B cell (primary cell): ENCODE measurements around the gene DENND2A. TPM values are rescaled to one million over a fixed set of nuclear protein-coding genes. Genes with fewer than 3 reads are reported as not detected.

ENCODE experiments used
- ATAC-seq: fragments of 200-7000 bp; cut with Tn5 transposase; one replicate; pipeline ENCODE4 v1.10.0; 2021; ENCODE audit warnings: low read depth, mild to moderate bottlenecking, moderate number of reproducible peaks, moderate library complexity
- CTCF ChIA-PET: fragments of 350-600 bp; sonication (Branson Sonifier 250); formaldehyde crosslinking; loops from one replicate; lab custom pipeline; 2021; ENCODE audit warnings: antibody characterized with exemption, inconsistent platforms; lab: Charles Lee
- POLR2A ChIA-PET: fragments of 350-600 bp; sonication (Branson Sonifier 250); formaldehyde crosslinking; loops from one replicate; lab custom pipeline; 2021; ENCODE audit warnings: antibody characterized with exemption; lab: Charles Lee
- DNase-seq: peaks from one replicate; pipeline ENCODE4 v3.0.0; 2013
- H2AFZ ChIP-seq: 2 replicates; pipeline ENCODE4 v1.6.1; 2012; ENCODE audit warnings: mild to moderate bottlenecking, low read depth, low read length; ENCODE audit not compliant: insufficient read depth, poor library complexity, severe bottlenecking
- H3K27ac ChIP-seq, 2 donors: 1 replicate in 1 of 2; 2 replicates in 1 of 2; pipeline ENCODE4 v1.5.1; 2012 to 2013; ENCODE audit warnings: low read length in 2 of 2, mild to moderate bottlenecking in 2 of 2, moderate library complexity in 1 of 2
- H3K27me3 ChIP-seq, 4 experiments: fragments of 200-600 bp in 1 of 4; sonication (generic) in 1 of 4; replicated peaks in 1 of 4; 1 replicate in 2 of 4; 2 replicates in 2 of 4; pipeline versions ENCODE4 v1.6.1 to v1.7.0; 2013 to 2016; ENCODE audit warnings: low read length in 3 of 4, mild to moderate bottlenecking in 2 of 4, mixed read lengths in 1 of 4, moderate library complexity in 1 of 4; ENCODE audit not compliant: insufficient read depth in 4 of 4, control insufficient read depth in 3 of 4; ENCODE audit errors: control extremely low read depth in 1 of 4
- H3K36me3 ChIP-seq, 2 experiments: replicated peaks in 1 of 2; 1 replicate in 1 of 2; 2 replicates in 1 of 2; pipeline versions ENCODE4 v1.6.1 to v1.7.1; 2013; ENCODE audit warnings: low read length in 1 of 2; ENCODE audit not compliant: insufficient read depth in 2 of 2, control insufficient read depth in 1 of 2; ENCODE audit errors: control extremely low read depth in 1 of 2, extremely low read depth in 1 of 2
- H3K4me1 ChIP-seq, 2 donors: fragments of 200-600 bp in 1 of 2; sonication (generic) in 1 of 2; 1 replicate in 1 of 2; 2 replicates in 1 of 2; pipeline versions ENCODE4 v1.5.1 to v1.6.1; 2013 to 2017; ENCODE audit warnings: low read length in 2 of 2; ENCODE audit not compliant: control insufficient read depth in 2 of 2, insufficient read depth in 2 of 2
- H3K4me2 ChIP-seq: replicated peaks from 2 replicates; pipeline ENCODE3; 2012; ENCODE audit warnings: mild to moderate bottlenecking, low read depth, low read length; ENCODE audit not compliant: poor library complexity, severe bottlenecking
- H3K4me3 ChIP-seq, 5 experiments: fragments of 200-600 bp in 1 of 5; sonication (generic) in 1 of 5; 1 replicate in 3 of 5; 2 replicates in 2 of 5; pipeline versions ENCODE4 v1.5.1 to v1.7.0; 2011 to 2016; ENCODE audit warnings: low read length in 4 of 5, mild to moderate bottlenecking in 4 of 5, low read depth in 2 of 5, control low read depth in 1 of 5, moderate library complexity in 1 of 5; ENCODE audit not compliant: insufficient read depth in 1 of 5; ENCODE audit errors: control extremely low read depth in 1 of 5, extremely low read depth in 1 of 5
- H3K79me2 ChIP-seq: fragments of 200-600 bp; sonication (generic); one replicate; pipeline ENCODE4 v1.6.0; 2016; ENCODE audit warnings: low read length; ENCODE audit not compliant: control insufficient read depth, insufficient read depth
- H3K9ac ChIP-seq: fragments of 200-600 bp; sonication (generic); 2 replicates; pipeline ENCODE4 v1.6.1; 2017; ENCODE audit warnings: mild to moderate bottlenecking, low read length, moderate library complexity
- H3K9me3 ChIP-seq, 3 donors: one replicate each; pipeline versions ENCODE4 v1.6.1 to v1.7.1; 2013; ENCODE audit warnings: low read length in 2 of 3; ENCODE audit not compliant: control insufficient read depth in 2 of 3, insufficient read depth in 1 of 3; ENCODE audit errors: control extremely low read depth in 1 of 3
- H4K20me1 ChIP-seq: 2 replicates; pipeline ENCODE4 v1.6.0; 2012; ENCODE audit warnings: mild to moderate bottlenecking, low read length; ENCODE audit not compliant: insufficient read depth, control insufficient read depth, poor library complexity, severe bottlenecking
- H3K27ac Mint-ChIP-seq: one replicate; pipeline ENCODE4 v1.8.0; 2021; ENCODE audit warnings: mixed read lengths
- H3K27me3 Mint-ChIP-seq: one replicate; pipeline ENCODE4 v1.8.0; 2021; ENCODE audit warnings: mixed read lengths
- H3K4me1 Mint-ChIP-seq: one replicate; pipeline ENCODE4 v1.8.0; 2021; ENCODE audit warnings: mixed read lengths
- H3K4me3 Mint-ChIP-seq: one replicate; pipeline ENCODE4 v1.8.0; 2021; ENCODE audit warnings: mixed read lengths
- H3K9me3 Mint-ChIP-seq: one replicate; pipeline ENCODE4 v1.8.0; 2022; ENCODE audit warnings: mixed read lengths; ENCODE audit not compliant: insufficient read depth
- EZH2 ChIP-seq: IDR thresholded peaks from 2 replicates; pipeline ENCODE4 v1.6.1; 2012; ENCODE audit warnings: borderline replicate concordance, low read depth, mild to moderate bottlenecking, moderate library complexity, low read length; ENCODE audit not compliant: insufficient read depth, poor library complexity, severe bottlenecking
- WGBS: methylation state at CpG from one replicate; pipeline ENCODE4 v1.1.5; 2013; ENCODE audit warnings: missing lambda C conversion rate; ENCODE audit not compliant: insufficient coverage; 5-methylcytosine and 5-hydroxymethylcytosine counted together
- intact Hi-C: fragments of 100-400 bp; cut with micrococcal nuclease; formaldehyde crosslinking; loops from one replicate; pipeline ENCODE4 v1.10.0; 2022
- polyA plus RNA-seq: library from polyadenylated mRNA; depleted of rRNA; stranded (reverse); fragments of >200 nt; gene quantifications from 2 replicates; pipeline ENCODE4 v1.2.3, GENCODE V29; 2012
- total RNA-seq, 2 donors: library from RNA; stranded (reverse); fragments of 120-200 nt in 1 of 2; gene quantifications; 1 replicate in 1 of 2; 2 replicates in 1 of 2; pipeline versions ENCODE4 v1.2.3 to v1.2.4, GENCODE V29; 2013 to 2022
- TF ChIP-seq, protein P1 (sequence below): fragments of 200-600 bp; IDR thresholded peaks from one replicate; pipeline ENCODE4 v1.8.0; 2022; ENCODE audit warnings: antibody characterized with exemption, mild to moderate bottlenecking

DENND2A gene
- total and polyA plus RNA-seq, 2 donors (not counting 1 experiment from before 2014, with no cell fraction given) = 0.31 TPM; not detected in 1

DNA sequence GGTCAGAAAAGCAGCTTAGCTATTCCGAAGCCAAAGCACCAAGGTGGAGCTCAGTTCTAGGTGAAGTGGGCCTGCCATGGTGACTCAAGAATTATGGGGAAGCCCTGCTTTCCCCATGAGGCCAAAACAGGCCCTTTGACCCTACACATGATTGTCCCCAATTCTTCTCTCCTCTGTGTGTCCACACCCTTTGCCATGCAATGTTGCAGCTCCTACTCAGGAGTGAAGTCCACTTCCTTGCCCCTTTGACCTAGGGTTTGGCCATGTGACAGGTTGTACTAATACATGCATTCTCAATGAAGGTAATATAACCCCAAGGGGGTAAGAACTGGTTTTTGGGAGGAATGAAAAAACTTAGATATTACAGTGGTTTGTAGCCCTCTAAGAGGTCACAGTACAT, 93.7 kb downstream of the DENND2A start:
- H3K4me1 Mint-ChIP-seq = peaks cover 3% of the 10 kb centered on the region
- no peaks in the 10 kb centered on the region for H3K27me3 ChIP-seq
- no peaks in the 10 kb centered on the region for H3K9me3 Mint-ChIP-seq
- no peak overlapping the region for H2AFZ ChIP-seq
- no peaks in the 10 kb centered on the region for H3K36me3 ChIP-seq
- no peak for DNase-seq
- H3K27me3 Mint-ChIP-seq = peaks cover 3% of the 10 kb centered on the region
- no peaks in the 10 kb centered on the region for H3K9me3 ChIP-seq
- H3K4me3 ChIP-seq = no peak overlapping the region
- no peak for TF ChIP-seq EZH2
- TF ChIP-seq, protein P1, sequence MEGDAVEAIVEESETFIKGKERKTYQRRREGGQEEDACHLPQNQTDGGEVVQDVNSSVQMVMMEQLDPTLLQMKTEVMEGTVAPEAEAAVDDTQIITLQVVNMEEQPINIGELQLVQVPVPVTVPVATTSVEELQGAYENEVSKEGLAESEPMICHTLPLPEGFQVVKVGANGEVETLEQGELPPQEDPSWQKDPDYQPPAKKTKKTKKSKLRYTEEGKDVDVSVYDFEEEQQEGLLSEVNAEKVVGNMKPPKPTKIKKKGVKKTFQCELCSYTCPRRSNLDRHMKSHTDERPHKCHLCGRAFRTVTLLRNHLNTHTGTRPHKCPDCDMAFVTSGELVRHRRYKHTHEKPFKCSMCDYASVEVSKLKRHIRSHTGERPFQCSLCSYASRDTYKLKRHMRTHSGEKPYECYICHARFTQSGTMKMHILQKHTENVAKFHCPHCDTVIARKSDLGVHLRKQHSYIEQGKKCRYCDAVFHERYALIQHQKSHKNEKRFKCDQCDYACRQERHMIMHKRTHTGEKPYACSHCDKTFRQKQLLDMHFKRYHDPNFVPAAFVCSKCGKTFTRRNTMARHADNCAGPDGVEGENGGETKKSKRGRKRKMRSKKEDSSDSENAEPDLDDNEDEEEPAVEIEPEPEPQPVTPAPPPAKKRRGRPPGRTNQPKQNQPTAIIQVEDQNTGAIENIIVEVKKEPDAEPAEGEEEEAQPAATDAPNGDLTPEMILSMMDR = no peak
- no peak overlapping the region for H3K27ac ChIP-seq
- no peak overlapping the region for H3K9ac ChIP-seq
- peaks cover 0 to 2% of the 10 kb centered on the region in 2 donors for H3K4me1 ChIP-seq
- ChIA-PET CTCF (interaction anchor here (1.1 kb wide), 1 partner anchor 29 kb away, joined by 3 read pairs; no protein-coding TSS in a partner anchor), POLR2A (no interaction called here)
- intact Hi-C loops = no loop called here
- H3K4me2 ChIP-seq = no peak overlapping the region
- H3K79me2 ChIP-seq = no peaks in the 10 kb centered on the region
- H3K27ac Mint-ChIP-seq = no peak overlapping the region
- no peak for ATAC-seq
- H4K20me1 ChIP-seq = no peaks in the 10 kb centered on the region
- 100% methylated on average over 1 of the region's 1 CpG for WGBS
- no peak overlapping the region for H3K4me3 Mint-ChIP-seq

DNA sequence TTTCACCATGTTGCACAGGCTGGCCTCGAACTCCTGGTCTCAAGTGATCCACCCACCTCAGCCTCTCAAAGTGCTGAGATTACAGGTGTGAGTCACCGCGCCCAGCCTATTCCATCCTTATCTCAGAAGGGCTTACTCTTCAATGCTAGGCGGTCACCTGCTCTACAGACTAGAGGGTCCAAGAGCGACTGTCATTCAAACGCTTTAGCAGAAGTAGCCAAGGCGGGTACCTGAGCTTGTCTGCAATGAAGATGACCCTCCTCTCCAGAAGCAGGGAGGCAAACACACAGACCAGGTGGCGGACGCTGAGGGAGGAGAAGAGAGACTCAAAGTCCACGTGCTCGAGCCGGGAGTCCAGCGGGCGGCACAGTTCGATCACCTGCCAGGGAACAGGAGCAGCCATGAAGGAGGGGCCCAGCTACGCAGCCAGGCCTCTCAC, 96.2 kb downstream of the DENND2A start:
- H3K27ac Mint-ChIP-seq = no peak overlapping the region
- H4K20me1 ChIP-seq = no peaks in the 10 kb centered on the region
- no peak for DNase-seq
- H3K27me3 Mint-ChIP-seq = peaks cover 9% of the 10 kb centered on the region
- peaks cover 8% of the 10 kb centered on the region for H3K4me1 Mint-ChIP-seq
- H3K79me2 ChIP-seq = no peaks in the 10 kb centered on the region
- intact Hi-C loops = no loop called here
- H3K36me3 ChIP-seq = no peaks in the 10 kb centered on the region
- H3K4me1 ChIP-seq = peaks cover 0 to 5% of the 10 kb centered on the region in 2 donors
- ATAC-seq = no peak
- no peak overlapping the region for H3K4me2 ChIP-seq
- no peak overlapping the region for H3K4me3 ChIP-seq
- H3K9me3 Mint-ChIP-seq = no peaks in the 10 kb centered on the region
- no peak overlapping the region for H3K9ac ChIP-seq
- peaks cover 0 to 3% (median 0%) of the 10 kb centered on the region in 3 donors for H3K9me3 ChIP-seq
- WGBS = 97% methylated on average over 16 of the region's 16 CpGs
- CTCF ChIA-PET = no interaction called here
- no peak overlapping the region for H3K4me3 Mint-ChIP-seq
- H3K27me3 ChIP-seq = peaks cover 0 to 4% (median 0%) of the 10 kb centered on the region in 4 experiments
- no peak overlapping the region for H3K27ac ChIP-seq
- POLR2A ChIA-PET = no interaction called here
- no peak overlapping the region for H2AFZ ChIP-seq
- TF ChIP-seq EZH2 = no peak
- TF ChIP-seq, protein P1 = no peak
